T47D (cell line): ENCODE data around the gene DCANP1.

Source experiments
- DNase-seq, 2 experiments: peaks; one replicate each; pipeline versions ENCODE4 v3.0.0 to v3.0.0-alpha.2; 2011 to 2012; ENCODE audit warnings: low read depth in 1 of 2, low spot score in 1 of 2
- JUND ChIP-seq: IDR thresholded peaks from 2 replicates; pipeline ENCODE4 v1.6.1; 2012; ENCODE audit warnings: low read depth
- in situ Hi-C: cut with HindIII; loops from 2 replicates; pipeline ENCODE4 v1.10.0; 2016; ENCODE audit warnings: low sequenced_read_pairs, low pct_unique_long_range_greater_than_20kb

DCANP1 gene

GRCh38 chr5:135398855-135399793 is 48.0 kb downstream of the DCANP1 start, which contains the start of gene MACROH2A1:
Gene MACROH2A1, minus strand, starts transcription at chr5:135399231. Its CDS starts 10,138 bp downstream, at chr5:135389093.
- peak; percentile 75 to 91 for DNase-seq
- in situ Hi-C loops, result no loop called here
- no peak for TF ChIP-seq JUND

GRCh38 chr5:135398160-135398854 is 48.8 kb downstream of the DCANP1 start:
- no peak for TF ChIP-seq JUND
- DNase-seq, result peak; percentile 53 to 71
- in situ Hi-C loops, result no loop called here

- in situ Hi-C loops, result no loop called here
- DNase-seq, result no peak
Measured at GRCh38 chr5:135397084-135397483, 50.1 kb downstream of the DCANP1 start.

GRCh38 chr5:135396459-135397055 is 50.6 kb downstream of the DCANP1 start:
- TF ChIP-seq JUND, result no peak
- DNase-seq, result peak in 1 of 2 experiments; percentile 70
- in situ Hi-C loops, result no loop called here

More at GRCh38 chr5:135397084-135397483, 50.1 kb downstream of the DCANP1 start:
- no peak for TF ChIP-seq JUND

GRCh38 chr5:135395866-135396265 is 51.3 kb downstream of the DCANP1 start:
- no peak for DNase-seq
- no peak for TF ChIP-seq JUND
- in situ Hi-C loops, result no loop called here

GRCh38 chr5:135395451-135395850 is 51.7 kb downstream of the DCANP1 start:
- in situ Hi-C loops, result no loop called here
- TF ChIP-seq JUND, result no peak
- no peak for DNase-seq
